Stimulated activated CD4-positive, alpha-beta T cell treated with anti-CD3 and anti-CD28 coated beads, Interleukin-4, amount 100 ng/mL, for 4 hours (primary cell): ENCODE results near the gene ZRANB3.
"Not testable (repeated sequence)": the region's sequence is repeated elsewhere in the genome, so short reads cannot be mapped to it uniquely, and the experiment has no call there.

Source experiments
- DNase-seq, 2 experiments: peaks; one replicate each; pipeline ENCODE4 v3.0.0-alpha.2; 2020

Gene ZRANB3

DNA sequence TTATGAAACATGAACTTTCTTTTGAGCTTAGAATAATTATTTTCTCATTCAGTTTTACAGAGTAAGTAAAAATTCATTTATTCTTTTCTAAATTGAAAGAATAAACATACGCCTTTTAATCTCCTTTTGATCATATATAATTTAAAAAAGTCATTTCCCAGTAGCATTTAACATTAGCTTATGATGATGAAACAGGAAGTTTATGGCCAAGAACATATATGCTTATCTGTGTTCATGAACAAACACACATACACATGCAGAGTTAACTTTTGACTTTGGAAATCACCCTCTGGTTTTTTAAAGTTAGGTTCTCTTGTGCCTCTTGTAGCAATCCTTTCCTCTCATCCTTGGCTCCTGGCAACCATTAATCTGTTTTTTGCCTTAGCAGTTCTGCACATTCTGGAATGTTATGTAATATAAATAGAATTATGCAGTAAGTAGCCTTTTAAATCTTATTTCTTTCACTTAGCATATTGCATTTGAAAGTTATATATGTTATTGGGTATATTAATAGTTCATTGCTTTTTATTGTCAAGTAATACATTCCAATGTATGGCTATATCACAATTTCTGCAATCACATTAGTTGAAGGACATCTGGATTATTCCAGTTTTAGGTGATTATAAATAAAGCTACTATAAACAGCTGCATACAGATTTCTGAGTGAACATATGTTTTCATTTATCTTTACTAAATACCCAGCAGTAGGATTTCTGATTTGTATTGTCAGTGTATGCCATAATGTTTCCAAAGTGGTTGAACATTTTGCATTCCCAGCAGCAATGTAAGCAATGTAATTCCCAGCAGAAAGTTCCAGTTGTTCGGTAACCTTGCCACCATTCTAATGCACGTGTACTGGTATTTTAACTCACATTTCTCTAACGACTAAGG, 210.3 kb downstream of the ZRANB3 start:
- DNase-seq: no peak

DNA sequence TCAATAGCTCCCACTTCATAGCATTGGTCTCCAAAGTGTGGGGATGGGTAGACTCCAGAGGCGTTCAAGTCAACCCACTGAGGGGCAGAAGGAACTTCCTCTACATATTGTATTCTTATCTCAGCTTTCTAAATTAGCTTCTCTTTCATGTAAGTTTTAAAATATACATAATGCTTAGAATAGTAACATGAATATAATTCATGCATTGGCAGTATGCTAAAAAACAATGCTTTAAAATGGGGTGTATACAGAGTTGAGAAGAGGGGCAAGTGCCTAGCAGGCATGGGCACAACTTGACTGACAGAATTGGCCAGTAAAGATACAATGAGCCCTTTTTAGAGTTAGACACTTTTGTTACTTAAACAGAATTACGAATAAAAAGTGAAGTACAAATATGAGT, 212.2 kb downstream of the ZRANB3 start:
- no peak for DNase-seq

DNA sequence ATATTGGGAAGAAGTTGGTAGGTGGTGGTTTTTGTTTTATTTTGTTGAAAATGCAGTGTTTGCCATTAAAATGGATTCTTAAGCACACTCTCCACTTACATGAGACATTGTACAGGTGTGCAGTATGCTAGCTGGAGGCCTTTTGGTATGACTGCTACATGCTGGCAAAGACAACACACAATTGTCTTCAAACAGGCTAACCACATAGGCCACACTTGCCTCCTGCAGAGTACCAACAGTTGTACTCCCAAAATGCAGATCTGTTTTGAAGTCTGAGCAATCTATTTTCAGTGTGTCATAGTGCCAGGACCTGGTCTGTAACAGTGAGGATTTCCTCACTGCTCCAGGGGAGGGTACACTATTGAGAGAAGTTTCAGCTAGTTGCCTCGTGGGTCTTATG, 213.6 kb downstream of the ZRANB3 start:
- no peak for DNase-seq

DNA sequence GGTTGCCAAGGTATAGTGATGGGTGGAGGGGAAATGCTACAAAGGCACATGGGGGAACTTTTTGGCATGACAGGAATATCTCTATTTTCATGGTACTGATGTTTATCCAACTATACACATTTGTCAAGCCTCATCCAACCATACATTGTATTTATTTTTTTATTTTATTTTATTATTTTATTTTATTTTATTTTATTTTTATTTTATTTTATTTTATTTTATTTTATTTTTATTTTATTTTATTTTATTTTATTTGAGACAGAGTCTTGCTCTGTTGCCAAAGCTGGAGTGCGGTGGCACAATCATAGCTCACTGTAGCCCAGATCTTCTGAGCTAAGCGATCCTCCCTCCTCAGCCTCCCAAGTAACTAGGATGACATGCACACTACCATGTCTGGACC, 219.1 kb downstream of the ZRANB3 start:
- DNase-seq: no peak

DNA sequence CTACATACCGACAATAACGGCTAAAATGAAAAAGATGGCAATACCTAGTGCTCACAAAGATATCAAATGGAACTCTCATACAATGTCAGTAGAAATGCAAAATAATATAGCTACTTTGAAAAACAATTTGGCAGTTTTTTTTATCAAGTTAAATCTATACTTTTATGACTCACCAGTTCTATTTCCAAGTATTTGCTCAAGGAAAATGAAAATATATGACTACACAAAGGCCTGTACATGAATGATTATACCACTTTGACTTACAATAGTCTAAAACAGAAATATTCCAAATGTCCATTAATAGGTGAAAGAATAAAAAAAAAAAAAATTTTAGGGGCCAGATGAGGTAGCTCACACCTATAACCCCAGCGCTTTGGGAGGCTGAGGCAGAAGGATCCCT, 219.8 kb downstream of the ZRANB3 start:
- no peak for DNase-seq

DNA sequence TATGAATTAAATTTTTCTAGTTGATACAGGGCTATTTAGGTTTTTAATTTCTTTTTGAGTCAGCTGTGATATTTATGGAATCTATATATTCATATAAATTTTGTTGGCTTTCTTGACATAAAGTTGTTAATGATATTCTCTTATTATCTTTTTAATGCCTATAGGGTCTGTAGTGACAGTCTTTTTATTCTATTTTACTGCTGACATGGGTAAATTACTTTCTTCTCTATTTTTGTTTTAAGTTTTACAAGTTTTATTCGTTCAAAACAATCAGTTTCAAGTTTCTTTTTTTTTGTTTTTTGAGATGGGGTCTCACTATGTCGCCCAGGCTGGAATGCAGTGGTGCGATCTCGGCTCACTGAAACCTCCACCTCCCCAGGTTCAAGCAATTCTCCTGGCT, 226.3 kb downstream of the ZRANB3 start:
- DNase-seq: no peak

DNA sequence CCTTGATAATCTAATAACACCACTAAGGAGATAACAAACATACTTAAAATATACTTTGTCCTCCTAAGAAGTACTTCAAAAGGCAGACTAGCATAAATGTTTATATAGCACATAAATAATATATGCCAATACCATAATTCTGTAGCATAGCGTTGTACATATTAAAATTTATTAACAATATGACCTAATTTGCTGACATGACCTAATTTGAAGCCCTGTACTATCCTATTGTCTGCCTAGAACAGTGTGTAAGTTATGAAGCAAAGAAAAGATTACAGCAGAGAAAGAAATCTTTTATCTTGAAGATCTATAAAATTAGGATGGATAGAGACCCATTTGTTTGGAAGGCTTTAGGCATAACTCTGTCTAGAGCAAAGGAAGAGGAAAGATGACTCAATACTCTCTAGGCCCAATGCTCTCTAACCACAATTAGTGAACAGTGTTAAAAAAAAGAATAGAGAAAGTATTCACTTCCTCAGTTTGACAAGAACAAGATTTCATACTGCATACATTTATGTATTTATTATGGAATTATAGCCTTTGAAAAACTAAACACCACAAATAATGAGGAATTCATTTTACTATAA, 231.3 kb downstream of the ZRANB3 start:
- no peak for DNase-seq

DNA sequence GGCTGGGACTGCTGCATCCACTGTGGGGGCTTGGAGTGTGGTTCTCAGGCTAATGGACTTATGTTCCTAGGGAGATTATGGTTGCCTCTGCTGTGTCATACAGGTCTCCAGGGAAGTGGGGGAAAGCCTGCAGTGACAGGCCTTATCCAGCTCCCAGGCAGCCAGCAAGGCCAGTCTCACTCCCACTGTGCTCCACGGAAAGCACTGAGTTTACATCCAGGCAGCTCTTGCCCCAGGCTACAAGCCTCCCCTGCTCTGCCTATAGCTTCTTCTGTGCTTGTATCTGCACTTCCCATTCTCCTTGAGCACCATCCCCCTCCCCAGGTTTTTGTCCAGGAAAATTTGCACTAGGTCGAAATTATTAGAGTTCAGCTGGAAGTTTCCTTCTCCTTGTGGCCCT, 231.9 kb downstream of the ZRANB3 start:
- no peak for DNase-seq

DNA sequence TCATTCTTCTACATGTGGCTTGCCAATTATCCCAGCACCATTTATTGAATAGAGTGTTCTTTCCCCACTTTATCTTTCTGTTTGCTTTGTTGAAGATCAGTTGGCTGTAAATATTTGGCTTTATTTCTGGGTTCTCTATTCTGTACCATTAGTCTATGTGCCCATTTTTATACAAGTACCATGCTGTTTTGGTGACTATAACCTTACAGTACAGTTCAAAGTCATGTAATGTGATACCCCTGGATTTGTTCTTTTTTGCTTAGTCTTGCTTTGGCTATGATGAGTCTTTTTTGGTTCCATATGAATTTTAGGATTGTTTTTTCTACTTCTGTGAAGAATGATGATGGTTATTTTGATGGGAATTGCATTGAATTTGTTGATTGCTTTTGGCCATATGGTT, 243.9 kb downstream of the ZRANB3 start:
- DNase-seq: not testable (repeated sequence)

DNA sequence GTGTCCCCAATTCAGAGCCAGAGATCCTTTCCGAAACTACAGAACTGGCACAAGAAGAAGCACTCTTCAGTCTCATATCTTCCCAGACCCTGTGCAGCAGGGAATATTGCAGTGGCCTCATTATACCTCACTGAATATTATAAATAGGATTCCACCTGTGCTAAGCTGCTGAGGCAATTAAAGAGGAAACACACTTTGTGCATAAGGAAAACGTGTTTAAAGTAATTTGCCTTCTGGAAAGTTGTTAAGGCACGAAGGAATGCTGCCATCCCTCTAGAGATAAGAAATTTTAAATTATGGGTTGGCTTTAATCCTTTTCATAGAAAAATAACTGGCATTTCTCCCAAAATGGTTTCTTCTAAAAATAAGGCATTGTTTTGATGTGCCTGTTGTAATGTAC, 245.6 kb downstream of the ZRANB3 start:
- no peak for DNase-seq

DNA sequence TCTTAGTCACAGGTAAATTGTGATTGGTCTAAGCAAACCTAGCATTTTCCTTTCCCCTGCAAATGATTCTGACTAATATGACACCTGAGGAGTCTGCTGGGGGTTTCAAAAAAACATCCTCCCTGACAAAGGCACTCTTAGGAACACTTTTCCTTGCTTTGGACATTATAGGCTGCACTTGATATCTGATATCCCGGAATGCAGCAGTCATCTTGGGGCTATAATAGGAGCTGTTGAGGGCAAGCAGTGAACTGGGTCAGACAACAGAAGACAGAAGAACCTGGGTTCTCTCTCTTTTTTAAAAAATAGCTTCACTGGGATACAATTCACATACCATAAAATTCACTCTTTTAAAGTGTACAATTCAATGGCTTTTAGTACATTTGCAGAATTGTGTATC, 249.6 kb downstream of the ZRANB3 start:
- no peak for DNase-seq

DNA sequence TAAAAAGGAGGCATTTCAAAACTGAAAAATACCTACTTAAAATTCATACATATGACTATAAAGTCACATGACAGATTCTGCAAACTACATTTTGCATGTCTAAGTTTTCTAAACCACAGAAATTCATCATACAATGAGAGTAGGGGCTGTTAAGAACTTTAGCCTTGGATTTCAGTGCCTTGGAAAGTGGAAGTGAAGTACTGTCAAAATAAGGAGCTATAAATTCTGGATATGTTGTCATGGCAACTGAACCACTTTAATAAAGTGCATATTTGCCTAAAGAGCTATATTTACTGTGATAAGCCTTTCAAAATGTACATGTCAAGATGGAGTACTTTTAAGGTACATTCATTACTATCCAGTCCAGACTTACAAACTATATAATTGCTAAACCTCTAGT, 251.8 kb downstream of the ZRANB3 start:
- DNase-seq: no peak

DNA sequence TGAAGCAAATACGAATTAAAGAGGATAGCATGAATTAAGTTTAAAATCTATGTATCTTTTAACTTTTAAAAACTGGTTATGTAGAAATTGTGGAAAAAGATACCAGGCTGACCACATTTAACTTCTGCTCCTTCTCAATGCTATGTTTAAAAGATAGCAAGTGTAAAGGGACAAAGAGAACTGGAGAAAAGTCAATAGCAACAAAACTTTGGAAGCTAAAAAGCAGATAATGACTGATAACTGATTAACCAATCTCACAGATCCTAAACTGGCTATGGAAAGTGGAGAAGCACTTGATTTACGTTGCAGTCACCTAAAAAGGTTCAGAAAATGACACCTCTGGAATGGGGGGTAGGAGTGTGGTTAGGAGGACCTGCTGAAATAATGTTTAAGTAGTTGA, 254.5 kb downstream of the ZRANB3 start:
- DNase-seq: no peak

DNA sequence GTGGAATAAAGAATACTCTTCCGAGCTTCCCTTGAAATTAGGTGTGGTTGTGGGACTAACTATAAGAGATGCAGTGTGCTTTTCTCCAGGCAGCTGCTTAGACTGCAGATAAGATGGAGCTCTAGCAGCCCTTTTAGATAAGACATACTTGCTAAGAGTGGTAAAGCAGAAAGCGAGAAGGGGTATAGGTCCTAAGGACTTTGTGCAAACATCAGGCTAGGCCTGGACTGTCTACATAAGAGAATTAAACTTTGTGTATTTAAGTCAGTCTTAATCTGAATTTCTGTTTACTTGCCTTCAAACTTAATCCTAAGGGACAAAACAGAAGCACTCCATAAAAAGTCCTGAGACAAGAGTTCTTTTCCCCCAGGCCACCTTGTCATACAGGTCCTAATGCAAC, 260.0 kb downstream of the ZRANB3 start:
- DNase-seq: no peak

DNA sequence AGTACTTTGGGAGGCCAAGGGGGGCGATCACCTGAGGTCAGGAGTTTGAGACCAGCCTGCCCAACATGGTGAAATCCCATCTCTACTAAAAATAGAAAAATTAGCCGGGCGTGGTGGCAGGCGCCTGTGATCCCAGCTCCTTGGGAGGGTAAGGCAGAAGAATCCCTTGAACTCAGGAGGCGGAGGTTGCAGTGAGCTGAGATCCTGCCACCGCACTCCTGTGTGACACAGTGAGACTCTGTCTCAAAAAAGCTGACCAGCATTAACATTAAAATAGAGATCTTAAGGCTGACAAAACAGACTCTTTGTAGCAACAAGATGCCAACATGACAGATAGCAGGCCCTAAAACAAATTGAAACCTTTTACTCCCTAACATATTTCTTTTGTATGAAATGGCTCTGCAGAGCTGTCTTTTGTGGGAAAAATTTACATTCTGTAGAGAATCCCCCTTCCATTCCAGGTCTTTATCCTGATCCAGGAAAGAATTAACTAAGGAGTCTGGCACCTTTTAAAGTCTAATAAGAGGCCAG, 265.0 kb downstream of the ZRANB3 start:
- DNase-seq: no peak

DNA sequence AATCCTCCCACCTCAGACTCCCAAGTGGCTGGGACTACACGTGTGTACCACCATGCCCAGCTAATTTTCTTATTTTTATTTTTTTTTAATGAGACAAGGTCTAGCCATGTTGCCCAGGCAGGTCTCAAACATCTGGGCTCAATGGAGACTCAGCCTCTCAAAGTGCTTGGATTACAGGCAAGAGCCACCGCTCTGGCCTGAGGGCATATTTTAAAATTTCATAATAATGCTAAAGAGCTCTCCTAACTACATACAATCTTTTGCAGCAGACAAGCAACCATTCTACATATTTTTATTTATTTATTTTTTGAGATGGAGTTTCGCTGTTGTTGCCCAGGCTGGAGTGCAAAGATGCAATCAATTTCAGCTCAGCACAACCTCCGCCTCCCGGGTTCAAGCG, 271.9 kb downstream of the ZRANB3 start:
- no peak for DNase-seq

DNA sequence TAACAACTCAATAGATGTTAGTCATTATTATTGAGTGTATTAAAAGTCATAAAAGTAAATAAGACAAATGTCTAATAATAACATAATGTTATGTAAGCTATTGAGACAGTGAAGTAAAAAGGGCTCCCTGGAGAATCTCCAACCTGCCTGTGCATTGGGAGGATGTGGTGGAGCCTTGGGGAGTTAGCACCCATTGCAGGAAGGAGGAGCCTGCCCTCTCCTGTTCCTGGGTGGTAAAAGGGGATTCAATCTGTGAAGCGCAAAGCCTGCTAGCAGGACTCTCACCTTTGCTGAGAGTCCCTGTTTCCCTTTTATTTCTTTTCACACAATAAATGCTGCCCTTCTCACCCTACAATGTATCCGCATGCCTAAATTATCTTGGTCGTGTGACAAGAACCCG, 272.8 kb downstream of the ZRANB3 start:
- DNase-seq: no peak

DNA sequence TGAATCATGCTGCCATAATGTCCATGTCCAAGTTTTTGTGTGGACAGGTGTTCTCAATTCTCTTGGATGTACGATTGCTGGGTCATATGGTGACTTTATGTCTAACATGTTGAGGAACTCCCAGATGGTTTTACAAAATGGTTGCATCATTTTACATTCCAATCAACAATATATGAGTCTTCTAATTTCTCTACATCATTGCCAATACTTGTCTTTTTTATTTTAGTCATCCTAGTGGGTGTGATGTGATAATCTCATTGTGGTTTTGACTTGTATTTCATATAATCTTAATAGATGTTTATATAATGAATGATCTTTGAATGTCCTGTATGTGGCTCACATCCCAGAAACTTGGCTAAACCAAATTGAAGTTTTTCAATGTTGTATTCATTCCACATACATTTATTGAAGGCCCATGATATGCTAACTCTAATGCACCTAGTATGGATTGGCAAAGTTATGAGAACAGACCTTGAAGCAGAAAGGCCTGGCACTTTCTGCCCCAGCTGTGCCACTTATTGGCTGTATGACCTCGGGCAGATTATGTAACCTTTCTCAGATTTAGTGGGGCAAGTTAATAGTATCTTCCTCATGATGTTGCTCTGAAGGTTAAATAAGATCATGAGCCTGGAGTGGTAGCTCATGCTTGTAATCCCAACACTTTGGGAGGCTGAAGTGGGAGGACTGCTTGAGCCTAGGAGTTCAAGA, 273.5 kb downstream of the ZRANB3 start:
- DNase-seq: no peak

DNA sequence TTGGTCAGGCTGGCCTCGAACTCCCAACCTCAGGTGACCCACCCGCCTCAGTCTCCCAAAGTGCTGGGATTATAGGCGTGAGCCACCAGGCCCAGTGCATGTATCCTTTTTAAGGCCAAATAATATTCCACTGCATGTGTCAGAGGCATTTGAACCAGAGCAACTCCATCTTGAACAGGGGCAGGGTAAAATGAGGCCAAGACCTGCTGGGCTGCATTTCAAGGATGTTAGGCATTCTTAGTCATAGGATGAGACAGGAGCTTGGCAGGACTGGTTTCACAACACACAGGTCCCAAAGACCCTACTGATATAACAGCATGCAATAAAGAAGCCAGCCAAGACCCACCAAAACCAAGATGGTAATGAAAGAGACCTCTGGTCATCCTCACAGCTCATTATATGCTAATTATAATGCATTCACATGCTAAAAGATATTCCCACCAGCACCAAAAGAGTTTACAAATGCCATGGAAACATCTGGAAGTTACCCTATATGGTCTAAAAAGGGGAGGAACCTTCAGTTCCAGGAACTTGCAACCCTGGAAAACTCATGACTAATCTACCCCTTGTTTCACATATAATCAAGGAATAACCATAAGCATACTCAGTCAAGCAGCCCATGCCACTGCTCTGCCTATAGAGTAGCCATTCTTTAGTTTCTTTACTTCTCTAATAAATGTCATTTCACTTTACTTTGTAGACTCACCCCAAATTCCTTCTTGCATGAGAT, 274.3 kb downstream of the ZRANB3 start:
- no peak for DNase-seq

DNA sequence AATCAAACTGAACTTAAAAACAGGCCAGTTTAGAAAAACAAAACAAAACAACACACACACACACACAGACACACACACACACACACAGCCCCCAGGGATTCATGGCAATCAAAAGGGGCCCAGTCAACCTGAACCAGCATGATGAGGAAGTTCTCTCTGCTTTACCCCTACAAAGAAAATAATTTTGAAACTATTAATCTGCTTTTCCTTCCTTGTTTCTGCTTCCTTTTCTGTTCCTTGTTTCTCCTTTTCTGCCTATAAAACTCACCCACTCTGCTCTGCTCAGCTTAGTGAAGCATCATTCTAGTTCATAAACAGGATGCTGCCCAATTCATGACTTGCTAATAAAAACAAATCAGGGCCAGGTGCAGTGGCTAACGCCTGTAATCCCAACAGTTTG, 275.8 kb downstream of the ZRANB3 start:
- no peak for DNase-seq

DNA sequence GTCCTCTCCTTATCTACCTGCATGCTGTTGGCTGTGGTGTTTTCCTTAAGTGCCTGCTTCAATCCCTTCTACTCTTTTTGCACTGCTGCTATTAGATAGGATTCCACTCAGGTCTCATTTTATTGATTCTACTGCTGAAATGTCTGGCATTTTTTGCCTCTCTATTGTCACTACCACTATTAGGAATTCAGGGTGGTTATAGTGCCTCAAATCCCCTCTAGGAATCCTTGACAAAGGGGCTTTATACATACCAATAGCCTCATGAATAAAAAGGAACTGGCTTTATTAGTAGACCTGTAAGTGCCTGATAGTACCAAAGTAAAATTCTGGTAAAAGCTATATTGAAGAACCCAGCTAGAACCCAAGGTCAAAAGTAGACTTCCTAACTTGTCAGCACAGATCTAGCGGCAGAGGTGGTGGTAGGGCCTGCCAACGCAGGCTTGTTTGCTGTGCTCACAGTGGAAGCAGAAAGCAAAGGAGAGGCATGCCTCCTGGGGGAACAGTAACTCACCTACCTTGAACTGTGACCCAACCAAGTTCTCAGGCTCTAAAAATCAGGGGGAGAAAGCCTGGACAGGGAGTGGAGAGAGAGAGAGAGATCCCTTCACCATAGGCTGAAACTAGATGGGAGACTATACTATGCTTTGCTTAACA, 278.1 kb downstream of the ZRANB3 start:
- DNase-seq: no peak

DNA sequence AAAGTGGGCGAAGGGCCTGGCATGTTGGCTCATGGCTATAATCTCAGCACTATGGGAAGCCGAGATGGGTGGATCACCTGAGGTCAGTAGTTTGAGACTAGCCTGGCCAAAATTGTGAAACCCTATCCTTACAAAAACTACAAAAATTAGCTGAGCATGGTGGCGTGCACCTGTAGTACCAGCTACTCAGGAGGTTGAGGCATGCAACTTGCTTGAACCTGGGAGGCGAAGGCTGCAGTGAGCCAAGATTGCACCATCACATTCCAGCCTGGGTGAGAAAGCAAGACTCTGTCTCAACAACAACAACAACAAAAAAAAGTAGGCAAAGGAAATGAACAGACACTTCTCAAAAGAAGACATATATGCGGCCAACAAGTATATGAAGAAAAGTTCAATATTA, 282.4 kb downstream of the ZRANB3 start:
- no peak for DNase-seq
